ENCODE measurements around the gene SMCO3. TPM values are rescaled to one million over a fixed set of nuclear protein-coding genes. Genes with fewer than 3 reads are reported as not detected.

SMCO3 gene
- not detected in 2 replicates for total RNA-seq (2014; rRNA removed; shearing (Covaris generic))

DNA sequence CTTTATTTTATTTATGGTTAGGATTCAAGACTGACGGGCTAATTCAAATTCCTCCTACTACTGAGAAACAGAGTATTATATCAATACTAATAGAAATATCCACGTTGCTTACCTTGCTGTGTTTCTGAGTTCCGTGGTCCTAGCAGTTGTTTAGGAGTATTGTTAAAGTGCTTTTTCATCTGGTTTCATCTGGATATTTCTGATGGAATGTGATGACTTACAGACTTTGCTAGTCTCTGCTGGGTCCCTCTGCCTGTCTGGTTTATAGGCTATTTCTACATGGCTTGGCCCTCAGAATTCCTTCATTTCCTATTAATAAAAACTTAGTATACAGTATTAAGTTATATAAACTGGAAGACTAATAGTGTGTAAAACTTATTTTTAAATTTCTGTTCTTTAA lies at the start of gene SMCO3:
Gene SMCO3, minus strand, starts transcription at position 169 of the 400 bp plus-strand sequence. CDS start 7,502 bp downstream, outside the sequence.
- DNase-seq (ENCODE audit: low spot score) = no peak

DNA sequence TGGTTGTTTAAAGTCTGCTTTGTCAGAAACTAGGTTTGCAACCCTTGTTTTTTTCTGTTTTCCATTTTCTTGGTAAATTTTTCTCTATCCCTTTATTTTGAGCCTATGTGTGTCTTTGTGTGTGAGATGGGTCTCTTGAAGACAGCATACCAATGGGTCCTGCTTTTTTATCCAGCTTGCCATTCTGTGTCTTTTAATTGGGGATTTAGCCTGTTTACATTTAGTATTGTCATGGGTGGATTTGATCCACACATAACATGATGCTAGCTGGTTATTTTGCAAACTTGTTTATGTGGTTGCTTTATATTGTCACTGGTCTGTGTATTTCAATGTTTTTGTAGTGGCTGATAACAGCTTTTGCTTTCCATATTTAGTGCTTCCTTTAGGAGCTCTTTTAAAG lies 46.5 kb upstream of the SMCO3 start:
- no peak for DNase-seq (ENCODE audit: low spot score)

DNA sequence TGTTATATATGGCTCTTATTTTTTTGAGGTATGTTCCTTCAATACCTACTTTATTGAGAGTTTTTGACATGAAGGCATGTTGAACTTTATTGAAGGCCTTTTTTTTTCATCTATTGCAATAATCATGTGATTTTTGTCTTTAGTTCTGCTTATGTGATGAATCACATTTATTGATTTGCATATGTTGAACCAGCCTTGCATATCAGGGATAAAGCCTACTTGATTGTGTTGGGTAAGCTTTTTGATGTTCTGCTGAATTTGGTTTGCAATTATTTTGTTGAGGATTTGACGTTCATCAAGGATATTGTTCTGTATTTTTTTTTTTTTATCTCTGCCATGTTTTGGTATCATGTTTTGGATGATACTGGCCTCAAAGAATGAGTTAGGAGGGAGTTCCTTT lies 44.5 kb upstream of the SMCO3 start:
- DNase-seq (ENCODE audit: low spot score) = no peak

DNA sequence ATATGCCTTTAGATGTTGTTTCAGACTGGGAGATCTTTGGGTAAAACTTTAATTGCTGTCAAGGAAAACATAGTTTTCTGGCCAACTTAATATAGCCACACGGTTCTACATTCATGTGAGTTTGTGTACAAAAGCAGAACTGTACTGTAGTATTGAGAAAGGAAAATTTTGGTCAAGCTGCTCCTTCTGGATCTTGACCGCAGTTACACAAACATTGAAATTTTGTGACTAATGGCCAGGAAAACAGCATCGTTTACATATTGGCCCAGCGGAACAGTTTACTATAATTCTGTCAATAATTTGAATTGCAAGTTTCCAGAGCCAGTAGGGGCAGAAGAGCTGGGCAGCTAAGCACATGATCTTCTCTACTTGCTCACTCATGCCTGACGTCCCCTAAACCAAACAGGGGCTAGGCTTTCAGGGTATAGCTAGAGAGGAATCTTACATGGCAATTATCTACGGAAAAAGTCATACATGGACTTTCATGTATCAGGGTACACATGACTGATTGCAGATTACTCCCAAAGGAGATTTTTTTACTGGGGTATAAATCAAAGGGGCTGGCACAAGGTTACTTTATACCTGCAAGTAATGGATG lies 40.7 kb upstream of the SMCO3 start:
- no peak for DNase-seq (ENCODE audit: low spot score)

DNA sequence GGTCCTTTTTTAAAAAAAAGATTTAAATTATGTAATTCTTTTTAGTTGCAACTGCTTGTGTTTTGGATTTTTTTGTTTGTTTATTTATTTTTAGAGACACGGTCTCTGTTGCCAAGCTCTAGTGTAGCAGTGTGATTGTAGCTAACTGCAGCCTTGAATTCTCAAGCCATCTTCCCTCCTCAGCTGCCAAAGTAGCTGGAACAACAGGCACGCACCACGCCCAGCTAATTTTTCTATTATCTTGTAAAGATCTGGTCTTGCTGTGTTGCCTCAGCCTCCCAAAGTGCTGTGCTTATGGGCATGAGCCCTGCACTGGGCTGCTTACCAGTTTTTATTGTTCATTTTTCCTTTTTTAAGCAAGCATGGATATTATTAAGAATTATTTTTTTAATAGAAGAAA lies 40.0 kb upstream of the SMCO3 start:
- DNase-seq (ENCODE audit: low spot score) = no peak

DNA sequence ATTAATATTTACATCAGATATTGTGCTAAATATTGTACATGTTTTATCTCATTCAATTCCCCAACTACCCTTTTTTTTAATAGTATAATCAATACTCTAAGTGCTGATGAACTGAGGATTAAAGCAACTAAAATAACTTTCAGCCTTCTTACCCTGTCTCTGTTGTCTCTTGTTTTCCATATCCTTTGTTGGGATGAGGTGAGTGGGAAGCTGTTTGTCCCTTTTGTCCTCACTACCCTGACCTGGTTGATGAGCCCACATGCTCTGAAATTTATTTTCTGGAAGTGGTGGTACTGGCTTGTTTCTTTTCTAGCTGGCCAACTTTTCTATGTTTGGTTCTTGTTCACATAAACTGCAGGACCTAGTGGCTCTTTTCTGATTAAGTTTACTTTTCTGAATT lies 38.9 kb upstream of the SMCO3 start:
- DNase-seq (ENCODE audit: low spot score) = no peak

DNA sequence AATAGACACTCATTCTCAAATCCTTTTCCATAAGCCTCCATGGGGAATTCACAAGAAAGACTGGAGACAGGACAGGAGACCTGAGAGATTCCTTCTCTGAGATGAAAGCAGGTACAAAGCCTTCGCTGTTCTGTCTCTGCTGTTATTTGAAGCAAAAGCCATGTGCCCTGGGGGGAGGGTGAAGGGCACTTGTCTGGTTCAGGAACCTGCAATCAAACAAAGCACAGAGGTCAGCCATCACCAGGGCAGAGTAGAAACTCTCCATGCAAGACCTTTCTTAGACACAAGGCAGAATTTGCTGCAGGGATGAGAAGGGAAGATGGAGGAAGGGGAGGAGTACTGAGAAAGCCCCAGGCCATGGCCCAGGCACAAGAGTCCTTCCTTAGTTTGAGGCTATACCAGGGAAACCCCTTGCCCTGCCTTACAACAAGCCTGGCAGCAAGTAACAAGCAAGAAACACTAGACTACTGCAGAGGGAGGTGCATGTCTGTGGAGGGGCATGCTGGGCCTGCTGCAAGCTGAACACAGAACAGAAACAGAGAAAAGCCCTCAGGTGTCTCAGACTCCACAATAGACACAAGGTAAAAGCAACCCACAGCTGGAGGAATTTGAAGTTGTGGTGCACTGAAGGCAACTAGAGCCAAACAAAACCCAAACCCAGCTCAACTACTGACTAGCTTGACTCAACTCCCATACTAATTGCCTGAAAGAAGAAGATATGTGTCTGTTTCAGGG lies 37.1 kb upstream of the SMCO3 start:
- DNase-seq (ENCODE audit: low spot score) = no peak

DNA sequence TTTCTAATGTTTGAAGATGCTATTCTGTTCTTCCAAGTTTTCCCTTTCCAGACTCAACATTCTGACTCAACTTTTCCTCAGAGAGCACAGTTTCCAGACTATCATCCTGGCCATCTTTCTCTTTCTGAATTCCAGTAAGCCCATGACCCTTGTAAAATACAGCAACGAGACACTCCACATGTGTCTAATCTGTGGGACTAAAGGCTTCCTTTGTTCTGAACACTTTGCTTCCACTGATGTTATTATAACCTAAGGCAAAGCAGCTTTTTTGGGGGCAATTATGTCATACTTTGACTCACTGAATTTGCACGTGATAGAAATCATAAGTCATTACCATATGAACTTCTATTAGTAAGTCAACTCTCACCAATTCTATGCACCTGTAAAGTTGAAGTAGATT lies 35.7 kb upstream of the SMCO3 start:
- no peak for DNase-seq (ENCODE audit: low spot score)

DNA sequence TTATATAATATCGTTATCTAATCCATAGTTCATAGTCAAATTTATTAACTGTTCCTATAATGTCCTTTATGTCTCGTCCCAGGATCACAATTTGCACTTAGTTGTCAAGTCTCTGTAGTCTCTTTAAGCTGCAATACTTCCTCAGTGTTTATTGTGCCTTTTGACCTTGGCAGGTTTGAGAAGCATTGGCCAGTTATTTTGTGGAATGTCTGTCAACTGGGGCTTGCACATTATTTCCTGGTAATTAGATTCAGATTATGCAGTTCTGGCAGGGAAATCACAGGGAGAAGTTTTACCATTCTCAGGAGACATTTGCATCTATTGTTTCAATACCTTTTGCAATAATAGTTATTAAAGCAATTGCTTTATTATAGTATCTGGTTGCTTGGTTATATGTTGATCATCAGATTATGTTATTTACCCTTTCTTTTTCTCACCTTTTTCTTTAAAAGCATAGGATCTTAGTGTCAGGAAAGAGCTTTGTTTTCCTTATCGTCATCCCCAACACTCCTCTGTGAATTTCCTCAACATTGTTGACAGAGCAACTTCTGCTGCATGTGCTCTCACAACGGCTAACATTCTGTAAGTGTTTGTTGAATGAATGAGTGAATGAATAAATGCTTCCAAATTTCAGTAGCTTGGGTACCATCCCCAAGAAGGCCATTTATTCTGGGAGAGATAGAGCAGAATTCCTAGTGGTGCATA lies 33.0 kb upstream of the SMCO3 start:
- no peak for DNase-seq (ENCODE audit: low spot score)

DNA sequence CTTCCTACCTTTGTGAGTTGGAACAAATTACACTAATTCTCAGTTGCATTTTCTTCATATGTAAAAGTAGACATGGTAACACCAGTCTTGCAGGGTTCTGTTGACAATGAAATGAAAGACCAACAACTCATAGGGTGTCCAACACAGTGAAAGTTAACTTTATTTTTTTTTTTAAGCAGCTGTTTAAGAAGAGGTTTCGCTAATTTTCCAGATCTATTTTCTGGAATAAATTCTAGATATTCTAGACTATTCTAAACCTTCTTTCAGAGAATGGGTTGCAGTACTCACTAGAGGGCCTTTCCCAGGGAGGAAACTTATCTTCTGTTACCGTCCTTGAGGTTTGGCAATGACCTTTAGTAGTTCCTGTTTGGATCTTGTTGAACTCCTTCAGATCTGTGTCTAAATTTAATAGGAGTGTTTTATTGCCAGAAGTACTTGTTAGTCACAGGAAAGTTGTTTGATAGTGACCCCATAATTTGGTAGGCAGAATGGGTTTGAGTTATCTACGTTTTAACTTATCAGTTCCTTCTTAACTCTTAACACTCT lies 32.1 kb upstream of the SMCO3 start:
- no peak for DNase-seq (ENCODE audit: low spot score)

DNA sequence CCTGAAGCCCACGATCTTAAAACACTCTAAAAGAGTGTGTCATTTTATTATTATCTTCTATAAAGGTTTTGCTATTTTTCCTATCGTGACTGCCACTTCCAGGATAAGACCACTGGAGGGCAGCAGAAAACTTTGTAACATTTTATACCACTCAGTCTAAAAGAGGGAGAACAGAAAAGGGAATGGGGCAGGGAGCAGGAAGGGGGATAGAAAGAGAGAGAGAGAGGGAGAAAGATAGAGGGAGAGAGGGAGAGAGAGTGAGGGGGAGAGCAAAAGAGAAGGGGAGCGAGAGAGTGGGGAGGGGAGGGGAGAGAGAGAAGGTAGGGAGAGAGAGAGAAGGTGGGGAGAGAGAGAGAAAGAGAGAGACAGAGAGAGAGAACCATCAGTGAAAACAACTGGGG lies 31.4 kb upstream of the SMCO3 start:
- DNase-seq (ENCODE audit: low spot score) = peak; percentile 44

DNA sequence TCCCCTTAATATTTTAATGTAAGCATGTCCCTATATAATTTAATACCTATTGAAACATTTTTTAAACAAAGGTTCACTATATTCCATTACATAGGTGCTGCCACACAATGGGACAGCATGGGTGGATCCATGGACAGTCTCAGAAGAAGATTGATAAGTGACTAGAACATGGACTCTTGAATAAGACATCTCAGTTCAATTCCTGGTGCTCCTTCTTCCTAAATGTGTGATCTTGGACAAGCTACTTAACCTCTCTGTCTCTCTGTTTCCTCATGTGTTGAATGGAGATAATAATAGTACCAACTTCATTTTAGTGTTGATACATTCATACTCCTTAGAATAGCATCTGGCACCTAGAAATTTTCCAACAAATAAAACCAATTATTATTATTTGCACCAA lies 30.4 kb upstream of the SMCO3 start:
- no peak for DNase-seq (ENCODE audit: low spot score)

DNA sequence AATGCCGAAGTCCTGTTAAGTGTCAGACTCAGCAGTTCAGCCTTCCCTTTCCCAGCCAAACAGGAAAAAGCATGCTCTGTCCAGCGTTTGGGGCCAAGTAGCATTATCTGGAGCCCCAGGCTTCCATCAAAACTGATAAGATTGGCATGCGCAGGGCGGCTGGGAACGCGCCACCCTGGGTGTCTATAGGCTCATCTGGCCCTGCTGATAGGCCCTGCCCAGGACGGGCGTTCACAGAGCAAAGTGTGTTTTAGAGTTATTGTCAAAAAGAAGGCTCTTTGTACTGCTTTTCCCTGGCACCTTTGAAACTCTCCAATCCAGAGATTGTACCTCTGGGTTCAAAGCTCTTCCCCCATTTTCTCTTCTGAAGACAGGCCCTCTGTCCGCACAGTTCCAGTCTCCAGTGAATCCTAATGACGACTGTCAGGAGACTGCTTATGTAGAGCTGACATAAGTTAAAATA lies 29.5 kb upstream of the SMCO3 start, which contains the start of gene ART4:
Gene ART4, minus strand, starts transcription at position 102 of the 463 bp plus-strand sequence. CDS start 413 bp downstream, outside the sequence.
- DNase-seq (ENCODE audit: low spot score) = no peak

DNA sequence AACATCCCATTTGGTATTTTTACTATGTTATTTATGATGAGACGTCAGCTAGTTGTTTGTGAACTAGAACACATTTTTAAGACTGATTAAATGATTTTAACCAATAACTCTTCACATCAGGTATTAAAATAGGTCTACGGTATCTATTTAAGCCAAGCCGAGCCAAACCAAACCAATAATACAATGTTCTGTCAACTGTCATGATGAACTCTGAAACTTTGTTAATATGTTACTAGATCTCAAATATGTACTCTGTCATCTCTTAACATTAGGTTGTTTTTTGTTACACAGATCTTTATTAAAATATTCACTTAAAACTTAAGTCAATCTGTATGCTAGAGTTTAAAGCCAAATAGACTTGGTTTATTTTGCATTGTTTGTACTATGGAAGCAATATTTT lies 28.3 kb upstream of the SMCO3 start:
- DNase-seq (ENCODE audit: low spot score) = no peak

DNA sequence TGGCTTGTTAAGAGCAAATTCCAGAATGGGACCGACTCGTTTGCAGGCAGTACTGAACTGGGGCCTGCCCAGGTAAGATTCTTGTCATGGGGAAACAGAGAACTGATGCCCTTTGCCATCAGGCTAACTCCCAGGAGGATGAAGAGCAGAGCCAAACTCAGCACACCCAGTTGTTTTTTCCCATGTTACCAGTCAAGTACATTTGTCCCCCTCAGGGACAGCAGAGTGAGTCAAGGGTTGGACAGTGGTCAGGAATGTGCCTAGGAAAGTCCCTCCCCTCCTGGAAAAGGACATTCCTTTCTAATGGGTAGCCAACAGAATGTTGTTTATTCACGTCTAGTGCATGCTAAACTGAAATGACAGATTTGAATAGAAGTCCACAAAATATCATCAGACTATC lies 27.8 kb upstream of the SMCO3 start:
- peak; percentile 73 for DNase-seq (ENCODE audit: low spot score)

DNA sequence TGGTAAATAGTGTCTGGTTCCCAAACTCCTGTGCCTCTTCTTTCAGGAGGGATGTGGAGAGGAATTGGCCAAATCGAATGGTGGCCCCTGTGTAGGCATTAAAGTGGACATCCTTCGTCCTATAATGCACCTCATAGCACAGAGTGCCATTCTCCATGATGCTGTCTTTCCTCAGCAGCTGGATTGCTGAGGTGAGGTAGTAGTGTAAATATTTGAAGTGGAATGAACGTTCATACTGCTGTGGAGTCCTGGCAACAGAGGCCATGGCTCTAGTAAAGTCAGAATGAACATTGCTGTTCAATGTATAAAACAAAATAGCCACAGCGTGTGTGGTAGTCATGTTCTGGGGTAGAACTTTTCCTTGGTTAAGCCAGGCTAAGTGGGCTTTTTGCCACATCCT lies 26.6 kb upstream of the SMCO3 start:
- no peak for DNase-seq (ENCODE audit: low spot score)

DNA sequence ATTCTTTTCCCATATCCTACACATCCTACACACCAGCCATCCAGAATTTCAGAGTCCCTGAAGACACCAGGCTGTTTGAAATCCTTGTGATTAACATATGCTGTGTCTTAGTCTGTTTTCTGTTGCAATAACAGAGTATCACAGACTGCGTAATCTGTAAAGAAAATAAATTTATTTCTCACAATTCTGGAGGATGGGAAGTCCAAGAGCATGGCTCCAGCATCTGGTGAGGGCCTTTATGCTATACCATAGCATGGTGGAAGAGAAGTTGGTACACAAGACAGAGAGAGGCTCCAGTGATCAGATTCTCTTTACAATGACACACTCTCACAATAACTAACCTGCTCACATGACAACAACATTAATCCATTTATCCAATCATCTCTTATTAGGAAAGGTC lies 25.3 kb upstream of the SMCO3 start:
- no peak for DNase-seq (ENCODE audit: low spot score)

DNA sequence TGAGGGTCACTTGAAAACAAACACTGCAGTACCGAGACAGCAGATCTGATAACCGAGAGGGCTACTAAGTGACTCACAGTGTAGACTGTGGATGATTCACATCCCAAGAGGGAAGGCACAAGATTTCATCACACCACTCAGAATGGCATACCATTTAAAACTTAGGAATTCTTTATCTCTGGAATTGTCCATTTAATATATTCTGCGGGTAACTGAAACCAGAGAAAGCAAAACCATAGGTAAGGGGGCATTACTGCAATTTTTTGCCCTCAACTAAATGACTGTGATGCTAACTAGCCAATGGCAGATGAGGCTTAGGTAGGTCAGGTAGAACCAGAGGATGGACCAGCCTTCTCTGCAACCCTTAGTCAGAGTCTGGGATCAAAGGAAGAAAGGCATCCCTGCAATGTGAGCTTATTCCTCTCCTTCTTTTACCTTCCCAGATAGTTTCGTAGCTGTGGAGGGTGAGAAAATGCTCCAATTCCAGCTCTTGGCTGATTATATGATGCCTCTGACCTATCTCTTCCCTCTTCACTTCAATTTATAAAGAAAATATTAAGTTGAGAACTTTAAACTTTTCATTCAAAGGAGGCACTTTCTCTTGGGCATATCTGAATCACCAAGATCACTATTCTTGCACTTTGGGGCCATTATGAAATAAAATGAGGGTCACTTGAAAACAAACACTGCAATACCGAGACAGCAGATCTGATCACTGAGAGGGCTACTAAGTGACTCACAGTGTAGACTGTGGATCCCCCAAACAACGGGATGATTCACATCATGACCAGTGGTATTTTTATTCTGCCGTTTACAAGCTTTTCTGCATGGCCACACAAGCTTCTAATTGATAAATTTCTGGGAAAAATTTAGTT lies 22.6 kb upstream of the SMCO3 start:
- DNase-seq (ENCODE audit: low spot score) = peak; percentile 80

DNA sequence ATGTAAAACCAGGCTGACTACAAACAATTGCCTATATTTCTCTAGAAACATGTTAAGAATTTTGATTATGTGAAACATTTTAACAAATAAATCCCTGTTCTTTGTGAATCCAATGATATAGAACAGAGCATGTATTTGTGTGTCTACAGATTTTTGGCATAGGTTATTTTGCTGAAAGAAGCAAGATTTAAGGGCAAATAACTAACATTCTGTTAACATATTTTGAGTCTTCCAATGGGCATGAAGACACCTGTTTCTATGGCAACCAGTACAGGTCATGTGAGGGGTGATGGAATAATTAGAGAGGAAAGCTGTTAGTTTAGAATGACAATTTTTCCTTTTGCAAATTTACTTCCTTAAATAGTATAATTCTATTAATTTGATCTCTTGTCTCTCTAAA lies 20.5 kb upstream of the SMCO3 start:
- no peak for DNase-seq (ENCODE audit: low spot score)

DNA sequence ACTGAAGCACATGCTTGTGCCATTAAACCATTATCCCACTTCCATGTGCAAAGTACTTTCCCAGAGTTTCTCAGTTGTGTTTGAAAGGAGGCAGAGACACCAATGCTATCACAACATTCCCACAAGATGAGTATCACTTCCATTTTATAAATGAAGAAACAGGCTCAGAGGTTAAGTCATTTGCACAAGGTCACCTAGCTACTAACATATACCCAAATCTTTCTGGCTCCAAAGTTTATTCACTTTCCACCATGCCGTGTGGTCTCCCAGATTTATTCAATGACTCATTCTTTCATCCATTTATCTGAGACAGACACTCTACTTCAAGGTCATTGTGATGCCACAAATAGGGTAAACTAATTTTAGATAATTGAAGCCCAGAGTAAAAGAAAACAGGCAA lies 20.0 kb upstream of the SMCO3 start:
- peak; percentile 46 for DNase-seq (ENCODE audit: low spot score)

DNA sequence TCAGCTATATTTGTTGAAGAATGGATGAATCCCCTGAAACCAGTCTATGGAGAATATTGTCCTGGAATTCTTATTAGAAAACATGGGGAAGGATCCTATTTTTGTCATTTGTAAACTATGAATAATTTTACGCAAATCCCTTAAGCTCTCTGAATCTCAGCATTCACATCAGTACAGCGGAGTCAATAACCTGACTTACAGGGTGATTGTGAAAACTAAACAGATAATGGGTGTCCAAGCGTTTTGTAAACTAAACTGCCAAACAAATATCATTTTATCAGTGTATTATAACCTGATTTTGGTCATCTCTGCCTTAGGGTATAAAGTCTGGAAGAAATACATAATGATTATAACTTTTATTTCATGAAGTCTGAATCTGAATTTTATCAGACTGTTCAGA lies 19.4 kb upstream of the SMCO3 start:
- DNase-seq (ENCODE audit: low spot score) = no peak

DNA sequence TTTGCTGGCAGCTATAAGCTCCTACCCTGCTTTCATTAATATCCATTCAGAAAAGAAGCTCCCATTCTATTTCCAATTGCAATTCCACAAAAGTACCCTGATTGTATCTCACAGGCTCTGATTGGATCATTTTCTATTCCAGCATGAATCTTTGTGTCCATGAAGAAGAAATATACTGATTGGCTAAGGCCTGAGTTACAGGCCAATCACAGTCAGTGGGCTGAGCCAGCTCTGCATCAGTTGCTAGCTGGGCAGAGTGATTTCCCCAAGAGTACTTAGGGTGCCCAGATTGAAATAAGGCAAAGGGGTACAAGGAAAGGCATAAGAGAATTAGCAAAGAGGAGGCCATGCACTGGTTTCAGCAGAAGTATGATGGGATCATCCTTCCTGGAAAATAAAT lies 14.9 kb upstream of the SMCO3 start:
- no peak for DNase-seq (ENCODE audit: low spot score)

Data from A172 (cell line).